GM19397 (cell line): ENCODE data around the gene ACSS1.
A peak's percentile ranks its signal among the peaks of the same experiment; 100 is the strongest.

ENCODE experiments used
- ATAC-seq: cut with Tn5 transposase; IDR thresholded peaks from one replicate; pipeline ENCODE4 v1.9.1; 2021; ENCODE audit warnings: mild to moderate bottlenecking, moderate library complexity; ENCODE audit not compliant: unreplicated experiment

ACSS1 gene

DNA sequence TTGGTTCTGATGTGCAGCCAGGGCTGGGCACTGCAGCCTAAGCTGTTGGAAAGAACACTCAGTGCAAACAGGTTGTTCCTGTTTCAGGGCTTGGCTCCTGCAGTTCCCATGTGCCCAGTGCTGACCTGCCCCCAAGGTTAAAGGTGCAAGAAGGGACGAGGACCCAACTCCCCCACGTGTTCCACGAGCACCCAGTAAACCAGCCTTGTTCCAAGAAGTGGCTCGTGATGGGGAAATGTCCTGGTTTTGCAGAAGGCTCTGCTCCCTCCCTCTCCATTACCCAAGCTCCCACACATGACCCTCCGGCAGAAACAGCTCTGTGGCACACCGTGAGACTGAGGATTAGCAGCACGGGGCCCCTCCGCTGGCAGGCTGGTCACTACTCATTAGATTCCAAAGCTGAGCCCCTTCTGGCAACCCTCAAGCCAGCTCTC is 9.4 kb downstream of the ACSS1 start:
- no peak for ATAC-seq

DNA sequence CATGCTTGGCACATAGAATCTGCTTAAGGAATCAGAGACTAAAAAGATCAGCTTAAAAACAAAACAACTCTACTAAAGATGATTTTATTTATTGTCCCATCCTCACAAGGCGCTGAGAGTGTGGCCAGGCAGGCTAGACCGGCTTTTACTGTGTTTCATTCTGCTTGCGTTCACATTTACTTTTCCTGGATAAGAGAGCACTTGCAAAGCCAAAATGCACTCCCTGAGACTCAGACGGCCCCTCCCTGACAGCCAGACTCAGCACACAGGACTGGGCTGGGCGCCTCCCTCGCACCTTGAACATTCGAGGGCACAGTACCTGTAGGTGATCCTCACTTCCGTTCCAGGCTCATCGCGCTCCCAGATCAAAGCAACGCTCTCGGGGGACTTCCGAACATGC is 10.2 kb downstream of the ACSS1 start:
- ATAC-seq, result no peak

GRCh38 chr20:25046736-25047666 is 10.9 kb downstream of the ACSS1 start:
- no peak for ATAC-seq

- ATAC-seq, result no peak
Measured at GRCh38 chr20:25046181-25046641, 11.7 kb downstream of the ACSS1 start.

GRCh38 chr20:25045343-25045712 is 12.6 kb downstream of the ACSS1 start:
- ATAC-seq, result no peak

DNA sequence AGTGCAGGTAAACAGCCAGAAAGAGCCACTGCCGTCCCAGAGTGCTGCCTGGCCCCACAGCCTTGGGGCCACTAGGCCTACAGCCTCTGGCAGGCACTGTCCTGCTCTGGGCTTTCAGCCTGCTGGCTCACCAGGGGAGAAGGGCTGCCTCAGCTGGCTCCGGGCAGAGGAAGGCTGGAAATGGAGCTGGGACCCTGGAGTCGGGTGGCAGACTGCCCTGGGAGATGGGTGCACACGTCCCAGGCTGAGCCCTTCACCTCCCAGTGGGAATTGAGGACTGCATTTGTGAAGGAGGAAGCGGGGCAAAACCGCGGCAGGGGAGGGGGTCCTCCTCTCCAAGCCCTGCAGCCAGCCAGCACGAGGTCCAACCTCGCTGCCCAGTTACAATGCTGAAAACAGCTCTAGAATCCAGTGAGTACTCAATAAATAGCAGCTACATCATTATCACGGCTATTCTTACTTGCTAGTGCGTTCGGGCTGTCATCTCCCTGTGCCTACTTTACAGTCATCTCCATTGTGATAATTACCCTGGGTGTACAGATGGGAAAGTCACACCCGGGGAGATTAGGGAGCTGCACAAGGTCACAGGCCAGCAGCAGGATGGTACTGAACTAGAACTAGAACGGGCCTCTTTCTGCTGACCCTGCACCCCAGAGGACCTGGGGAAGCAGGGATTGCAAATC is 13.1 kb downstream of the ACSS1 start:
- no peak for ATAC-seq

DNA sequence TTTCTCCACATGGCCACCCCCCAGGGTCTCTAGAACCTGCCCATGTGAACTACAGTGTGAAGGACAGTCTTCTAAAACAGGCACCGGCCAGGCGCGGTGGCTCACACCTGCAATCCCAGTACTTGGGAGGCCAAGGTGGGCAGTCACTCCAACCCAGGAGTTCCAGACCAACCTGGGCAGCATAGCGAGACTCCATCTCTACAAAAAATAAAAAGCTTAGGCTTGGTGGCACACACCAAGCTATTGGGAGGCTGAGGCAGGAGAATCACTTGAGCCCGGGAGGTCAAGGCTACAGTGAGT is 13.7 kb downstream of the ACSS1 start:
- no peak for ATAC-seq

GRCh38 chr20:25043499-25044260 is 14.3 kb downstream of the ACSS1 start:
- ATAC-seq, result no peak

DNA sequence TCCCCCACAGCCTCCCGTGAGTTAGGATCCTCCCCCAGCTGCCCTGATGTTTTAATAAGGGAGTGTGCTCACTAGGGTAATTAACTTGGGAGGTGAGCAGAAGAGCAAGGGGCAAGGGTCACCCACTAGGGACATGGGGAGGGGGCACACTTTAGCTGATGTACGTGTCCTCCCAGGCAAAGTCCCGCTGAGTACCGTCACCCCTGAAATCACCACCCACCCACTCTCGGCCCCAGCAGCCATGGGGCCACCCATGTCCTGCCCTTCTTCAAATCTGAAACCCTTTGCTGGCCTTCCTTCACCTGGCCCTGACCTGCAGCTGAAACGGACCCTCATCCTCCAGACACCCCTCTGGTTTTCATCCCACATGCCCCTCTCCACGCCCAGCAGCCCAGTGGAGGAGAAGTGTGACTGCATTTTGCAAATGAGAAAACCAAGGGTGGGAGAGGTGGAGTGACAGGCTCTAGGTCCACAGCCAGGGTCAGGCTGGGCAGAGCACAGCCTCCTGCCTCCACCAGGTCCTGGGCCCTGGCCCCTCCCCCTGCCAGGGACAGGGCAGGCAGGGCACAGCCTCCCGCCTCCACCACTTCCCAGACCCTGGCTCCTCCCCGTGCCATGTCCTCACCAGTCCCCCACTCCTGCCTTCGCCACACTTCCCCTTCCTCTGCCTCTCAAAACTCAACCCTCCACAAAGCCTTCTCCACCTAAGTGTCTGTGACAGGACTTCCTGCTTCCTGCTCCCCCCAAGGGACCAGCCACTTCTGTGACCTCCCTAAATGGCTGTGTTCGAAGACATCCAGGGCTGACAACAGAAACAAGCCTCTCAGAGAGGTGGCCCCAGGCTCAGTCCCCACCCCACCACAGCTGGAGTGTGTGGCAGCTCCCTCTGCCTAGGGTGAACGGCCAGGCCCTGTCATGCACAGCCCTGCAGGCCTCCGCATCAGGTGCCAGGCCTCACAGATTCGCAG is 15.1 kb downstream of the ACSS1 start:
- ATAC-seq, result peak; percentile 91

- ATAC-seq, result no peak
Measured at GRCh38 chr20:25041813-25042530, 16.0 kb downstream of the ACSS1 start.

- no peak for ATAC-seq
Measured at GRCh38 chr20:25040438-25040831, 17.5 kb downstream of the ACSS1 start.

DNA sequence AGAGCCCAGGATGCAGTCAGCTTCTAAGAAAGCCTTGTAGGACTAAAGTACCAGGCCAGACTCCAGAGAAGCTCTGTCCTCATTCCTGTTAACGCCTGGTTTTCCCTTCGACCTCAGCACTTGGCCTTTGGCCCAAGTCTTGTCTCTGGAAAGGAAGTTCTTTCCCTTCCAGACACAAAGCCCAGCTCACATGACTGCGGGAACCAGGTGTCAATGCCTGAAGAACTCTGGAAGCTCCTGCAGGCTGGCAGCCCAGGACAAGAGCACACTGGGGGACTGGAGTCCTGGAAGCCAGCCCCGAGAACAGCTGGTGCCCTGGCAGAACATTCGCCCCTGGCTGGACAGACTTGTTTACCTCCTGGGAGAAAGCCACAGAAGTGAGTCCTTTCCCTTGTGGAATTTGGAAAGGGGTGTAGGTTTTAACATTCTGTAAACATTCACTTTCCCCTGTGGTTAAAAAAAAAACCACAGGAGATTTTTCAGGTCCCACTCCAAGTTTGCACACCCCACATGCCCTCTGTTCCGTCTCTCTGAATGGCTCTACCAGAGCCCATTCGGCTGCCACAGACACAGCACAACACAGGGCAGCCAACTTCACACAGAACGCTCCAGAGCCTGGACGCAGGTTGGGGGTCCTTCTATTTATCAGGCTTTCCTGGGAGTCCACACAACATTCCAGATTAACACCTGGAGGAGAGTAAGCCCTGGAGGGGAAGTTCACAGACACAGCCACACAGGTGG is 18.1 kb downstream of the ACSS1 start:
- ATAC-seq, result no peak

DNA sequence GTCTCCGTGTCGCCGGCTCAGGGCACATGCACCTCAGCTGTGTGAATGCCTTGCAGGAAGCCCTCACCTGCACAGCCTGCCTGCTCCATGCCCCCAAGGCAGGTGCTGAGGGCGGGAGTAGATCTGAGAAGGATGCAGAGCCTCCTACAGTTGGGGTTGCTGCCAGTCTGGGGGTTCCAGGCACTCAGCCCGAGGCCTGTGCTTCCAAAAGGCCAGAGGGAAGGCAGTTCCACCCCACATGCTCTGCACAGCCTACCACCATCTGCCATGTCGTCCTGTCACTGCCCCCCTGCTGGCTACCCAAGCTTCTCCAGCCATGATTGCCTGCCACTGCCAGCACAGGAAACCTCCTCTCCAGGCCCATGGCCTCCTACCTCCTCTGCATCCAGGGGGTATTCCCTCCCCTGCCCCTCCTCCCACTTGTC is 19.3 kb downstream of the ACSS1 start:
- no peak for ATAC-seq

GRCh38 chr20:25038103-25038410 is 19.9 kb downstream of the ACSS1 start:
- no peak for ATAC-seq

- no peak for ATAC-seq
Measured at GRCh38 chr20:25037288-25038102, 20.4 kb downstream of the ACSS1 start.

- ATAC-seq, result peak; percentile 15
Measured at GRCh38 chr20:25036331-25036936, 21.5 kb downstream of the ACSS1 start.

- peak; percentile 37 for ATAC-seq
Measured at GRCh38 chr20:25035921-25036320, 22.0 kb downstream of the ACSS1 start.

DNA sequence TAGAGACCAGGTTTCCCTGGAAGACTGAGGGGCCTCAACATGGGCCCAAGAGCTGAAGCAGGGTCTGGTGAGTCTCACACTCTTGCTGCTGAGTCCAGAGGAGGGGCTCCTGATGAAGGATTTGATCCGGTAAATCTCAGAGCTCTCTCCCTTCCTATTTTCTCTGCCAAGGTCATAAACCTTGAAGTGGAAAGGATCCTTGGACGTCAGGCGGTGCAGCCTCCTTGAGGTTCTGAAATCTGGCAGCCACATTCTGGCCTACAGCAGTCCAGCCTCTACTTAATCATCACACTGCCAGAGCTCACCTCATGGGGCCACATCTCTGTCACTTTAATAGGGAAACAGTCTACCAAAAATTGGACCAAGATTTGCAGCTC is 24.0 kb downstream of the ACSS1 start:
- no peak for ATAC-seq
